ENCODE results near the gene ATR.
"Not testable (repeated sequence)": the region's sequence is repeated elsewhere in the genome, so short reads cannot be mapped to it uniquely, and the experiment has no call there.

The ATR gene

GRCh38 chr3:142424754-142425153, 153.8 kb downstream of the ATR start:
- DNase-seq (ENCODE audit: extremely low read depth, low read depth), result no peak
- no peak for TF ChIP-seq CTCF (IDR thresholded peaks at IDR 0.05; ENCODE audit: low read depth, low read length)

- DNase-seq (ENCODE audit: extremely low read depth, low read depth), result no peak
These were observed 159.5 kb downstream of the ATR start for GRCh38 chr3:142418926-142419592.

GRCh38 chr3:142417302-142417701, 161.2 kb downstream of the ATR start:
- no peak for TF ChIP-seq CTCF (IDR thresholded peaks at IDR 0.05; ENCODE audit: low read depth, low read length)
- no peak for DNase-seq (ENCODE audit: extremely low read depth, low read depth)

More at GRCh38 chr3:142418926-142419592, 159.5 kb downstream of the ATR start:
- no peak for TF ChIP-seq CTCF (IDR thresholded peaks at IDR 0.05; ENCODE audit: low read depth, low read length)

GRCh38 chr3:142400537-142400936, 178.0 kb downstream of the ATR start:
- not testable (repeated sequence) for DNase-seq (ENCODE audit: extremely low read depth, low read depth)

Measured in AG09319 (cell line).